ENCODE results near the gene PRSS56. TPM values are rescaled to one million over a fixed set of nuclear protein-coding genes. Genes with fewer than 3 reads are reported as not detected.

Gene PRSS56
- total RNA-seq, 1 donor: not detected

DNA sequence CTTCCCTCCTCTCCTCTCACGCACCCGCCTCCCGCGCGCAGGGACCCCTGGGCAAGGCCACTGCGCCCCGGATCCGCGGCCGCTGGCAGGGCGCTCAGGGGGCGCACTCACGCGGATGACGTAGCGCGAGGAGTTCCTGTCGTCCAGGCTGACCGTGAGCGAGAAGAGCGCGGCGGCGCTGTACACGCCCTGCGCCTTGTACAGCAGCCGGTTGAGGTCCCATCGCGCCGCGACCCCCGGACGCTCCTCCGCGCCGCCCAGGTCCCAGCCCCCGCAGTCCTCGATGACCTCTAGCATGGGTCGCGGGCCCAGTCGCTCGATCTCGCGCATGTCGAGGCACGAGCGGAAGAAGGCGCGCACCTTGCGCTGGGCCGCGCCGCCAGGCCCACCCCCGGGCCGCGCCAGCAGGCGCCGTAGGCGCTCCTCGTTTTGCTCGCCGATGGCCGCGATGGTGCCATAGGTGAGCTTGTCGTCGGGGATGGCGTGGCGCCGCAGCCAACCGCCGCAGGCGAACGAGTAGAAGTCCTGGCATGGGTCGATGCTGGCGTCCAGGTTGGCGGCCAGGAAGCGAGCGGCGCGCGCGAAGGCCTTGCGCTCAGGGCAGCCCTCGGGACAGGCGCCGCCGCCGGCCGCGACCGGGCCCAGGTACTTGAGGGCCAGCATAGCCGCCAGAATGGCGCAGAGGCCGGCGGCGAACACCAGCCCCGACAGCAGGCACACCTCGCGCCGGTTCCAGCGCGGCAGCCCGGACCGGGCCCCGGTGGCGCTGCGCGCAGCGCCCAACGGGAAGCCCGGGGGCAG lies 34.2 kb upstream of the PRSS56 start:
- H2AFZ ChIP-seq (ENCODE audit: low read length): no peak overlapping the region
- no peak overlapping the region for H3K4me3 ChIP-seq (ENCODE audit: insufficient read depth, low read length)
- H3K36me3 ChIP-seq (ENCODE audit: insufficient read depth, low read length): no peaks in the 10 kb centered on the region
- H3K4me1 ChIP-seq (ENCODE audit: insufficient read depth, low read length): no peaks in the 10 kb centered on the region
- peaks cover 4% of the 10 kb centered on the region for H4K20me1 ChIP-seq (ENCODE audit: insufficient read depth, low read length)
- peak; percentile 77 for DNase-seq (ENCODE audit: insufficient read length, low spot score, missing footprints)
- H3K9me3 ChIP-seq (ENCODE audit: low read depth, low read length): no peaks in the 10 kb centered on the region
- H3K27ac ChIP-seq (ENCODE audit: low read depth, low read length): no peak overlapping the region
- TF ChIP-seq, protein P1, sequence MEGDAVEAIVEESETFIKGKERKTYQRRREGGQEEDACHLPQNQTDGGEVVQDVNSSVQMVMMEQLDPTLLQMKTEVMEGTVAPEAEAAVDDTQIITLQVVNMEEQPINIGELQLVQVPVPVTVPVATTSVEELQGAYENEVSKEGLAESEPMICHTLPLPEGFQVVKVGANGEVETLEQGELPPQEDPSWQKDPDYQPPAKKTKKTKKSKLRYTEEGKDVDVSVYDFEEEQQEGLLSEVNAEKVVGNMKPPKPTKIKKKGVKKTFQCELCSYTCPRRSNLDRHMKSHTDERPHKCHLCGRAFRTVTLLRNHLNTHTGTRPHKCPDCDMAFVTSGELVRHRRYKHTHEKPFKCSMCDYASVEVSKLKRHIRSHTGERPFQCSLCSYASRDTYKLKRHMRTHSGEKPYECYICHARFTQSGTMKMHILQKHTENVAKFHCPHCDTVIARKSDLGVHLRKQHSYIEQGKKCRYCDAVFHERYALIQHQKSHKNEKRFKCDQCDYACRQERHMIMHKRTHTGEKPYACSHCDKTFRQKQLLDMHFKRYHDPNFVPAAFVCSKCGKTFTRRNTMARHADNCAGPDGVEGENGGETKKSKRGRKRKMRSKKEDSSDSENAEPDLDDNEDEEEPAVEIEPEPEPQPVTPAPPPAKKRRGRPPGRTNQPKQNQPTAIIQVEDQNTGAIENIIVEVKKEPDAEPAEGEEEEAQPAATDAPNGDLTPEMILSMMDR (IDR thresholded peaks at IDR 0.05; ENCODE audit: extremely low read depth, low read depth, low read length): no peak
- no peaks in the 10 kb centered on the region for H3K79me2 ChIP-seq (ENCODE audit: insufficient read depth, low read length)
- H3K27me3 ChIP-seq (ENCODE audit: insufficient read depth, low read length): peaks cover 42% of the 10 kb centered on the region
- H3K4me2 ChIP-seq (ENCODE audit: insufficient read depth, low read length): no peak overlapping the region

DNA sequence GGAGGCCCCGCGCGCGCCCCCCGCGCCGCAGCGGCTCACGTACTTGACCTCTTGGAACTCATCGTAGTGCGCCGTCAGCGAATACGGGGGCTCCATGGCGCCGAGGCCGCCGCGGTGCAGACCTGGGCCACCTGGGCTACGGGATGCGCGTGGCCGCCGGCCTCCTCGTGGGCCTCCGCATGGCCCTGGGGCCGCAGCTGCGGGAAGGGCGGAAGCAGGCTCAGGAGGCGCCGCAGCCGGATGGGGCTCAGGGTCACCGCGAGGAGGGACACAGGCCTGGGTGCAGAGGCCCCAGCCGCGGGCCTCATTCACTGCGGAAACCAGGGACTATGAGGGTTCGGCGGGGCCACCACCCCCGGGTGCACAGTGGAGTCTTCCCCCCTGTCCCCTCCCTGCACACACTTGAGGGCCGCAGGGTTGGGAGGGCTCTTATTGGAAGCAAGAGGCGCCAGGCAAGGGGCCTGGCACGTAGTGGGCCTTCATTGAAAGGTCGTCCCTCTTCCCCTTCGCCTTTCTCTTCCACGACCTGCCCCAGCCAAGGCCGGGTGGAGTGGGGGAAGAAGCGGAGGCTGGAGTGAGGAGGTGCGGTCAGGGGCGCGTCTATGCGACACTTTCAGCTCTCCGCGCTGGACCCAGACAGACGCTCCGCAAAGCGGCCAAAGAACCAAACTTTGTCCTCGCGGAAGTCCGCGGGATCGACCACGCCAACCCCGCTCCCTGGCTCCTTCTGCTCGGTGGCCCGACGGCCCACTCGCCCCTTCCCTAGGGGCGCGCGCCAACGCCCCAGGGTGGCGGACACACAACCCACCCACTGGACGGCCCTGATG lies 33.4 kb upstream of the PRSS56 start:
- Histone ChIP-seq H3K27ac (ENCODE audit: low read depth, low read length) (no peak overlapping the region), H3K27me3 (ENCODE audit: insufficient read depth, low read length) (peaks cover 42% of the 10 kb centered on the region), H3K4me1 (ENCODE audit: insufficient read depth, low read length) (no peaks in the 10 kb centered on the region), H3K9me3 (ENCODE audit: low read depth, low read length) (no peaks in the 10 kb centered on the region), H3K4me2 (ENCODE audit: insufficient read depth, low read length) (no peak overlapping the region), H3K36me3 (ENCODE audit: insufficient read depth, low read length) (no peaks in the 10 kb centered on the region), H3K79me2 (ENCODE audit: insufficient read depth, low read length) (no peaks in the 10 kb centered on the region), H2AFZ (ENCODE audit: low read length) (no peak overlapping the region), H4K20me1 (ENCODE audit: insufficient read depth, low read length) (peaks cover 4% of the 10 kb centered on the region), H3K4me3 (ENCODE audit: insufficient read depth, low read length) (no peak overlapping the region)
- peak; percentile 81 for DNase-seq (ENCODE audit: insufficient read length, low spot score, missing footprints)
- TF ChIP-seq, protein P1 (IDR thresholded peaks at IDR 0.05; ENCODE audit: extremely low read depth, low read depth, low read length): no peak

DNA sequence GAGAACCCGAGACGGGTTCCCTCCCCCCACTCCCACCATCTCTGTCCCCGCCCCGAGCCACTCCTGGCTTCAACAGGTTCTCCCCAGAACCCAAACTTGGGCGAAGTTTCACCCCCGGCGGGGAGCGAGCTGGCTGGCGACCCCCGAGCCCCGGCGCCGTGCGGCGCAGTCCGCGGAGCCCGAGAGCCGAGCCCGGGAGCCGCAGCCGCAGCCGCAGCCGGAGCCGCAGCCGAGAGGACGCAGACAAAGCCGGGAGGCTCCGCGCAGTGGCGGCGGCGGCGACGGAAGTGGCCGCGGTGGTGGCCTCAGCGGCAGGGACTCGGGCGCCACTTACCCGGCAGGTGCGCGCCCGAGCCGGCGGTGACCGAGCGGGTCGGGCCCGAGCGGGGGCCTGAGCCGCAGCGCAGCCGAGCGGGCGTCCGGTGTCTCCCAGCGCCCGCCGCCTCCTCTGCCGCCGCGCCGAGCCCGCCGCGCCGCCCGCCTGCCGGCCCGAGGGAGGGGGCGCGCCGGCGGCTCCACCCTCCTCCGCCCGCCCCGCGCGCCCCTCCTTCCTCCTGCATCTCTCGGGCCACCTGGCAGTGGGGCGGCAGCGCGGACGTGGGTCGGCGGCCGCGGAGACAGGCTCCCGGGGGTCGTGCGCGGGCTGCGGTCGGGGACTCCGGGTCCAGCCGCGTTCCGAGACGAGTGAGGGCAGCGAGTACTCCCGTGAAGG lies 32.6 kb upstream of the PRSS56 start, which contains the start of gene ECEL1:
Gene ECEL1 (minus strand): TSS at position 450 of the 712 bp plus-strand sequence. CDS start 1,181 bp downstream, outside the sequence.
- no peak within 1 kb of the TSS for H3K4me2 ChIP-seq (ENCODE audit: insufficient read depth, low read length)
- no peaks in the 10 kb centered on the region for H3K9me3 ChIP-seq (ENCODE audit: low read depth, low read length)
- TF ChIP-seq, protein P1 (IDR thresholded peaks at IDR 0.05; ENCODE audit: extremely low read depth, low read depth, low read length): no peak
- H4K20me1 ChIP-seq (ENCODE audit: insufficient read depth, low read length): peaks cover 4% of the 10 kb centered on the region
- H2AFZ ChIP-seq (ENCODE audit: low read length): no peak within 1 kb of the TSS
- peaks cover 42% of the 10 kb centered on the region for H3K27me3 ChIP-seq (ENCODE audit: insufficient read depth, low read length)
- no peaks in the 10 kb centered on the region for H3K4me1 ChIP-seq (ENCODE audit: insufficient read depth, low read length)
- no peaks in the 10 kb centered on the region for H3K36me3 ChIP-seq (ENCODE audit: insufficient read depth, low read length)
- no peak within 1 kb of the TSS for H3K27ac ChIP-seq (ENCODE audit: low read depth, low read length)
- peak; percentile 82 for DNase-seq (ENCODE audit: insufficient read length, low spot score, missing footprints)
- no peaks in the 10 kb centered on the region for H3K79me2 ChIP-seq (ENCODE audit: insufficient read depth, low read length)
- H3K4me3 ChIP-seq (ENCODE audit: insufficient read depth, low read length): no peak within 1 kb of the TSS
